ENCODE results near the gene PRDM12. TPM values are rescaled to one million over a fixed set of nuclear protein-coding genes. Genes with fewer than 3 reads are reported as not detected.

The PRDM12 gene
- total RNA-seq, 1 experiment from 2014 or later: 0.34 TPM

GRCh38 chr9:130634801-130635200, 29.6 kb upstream of the PRDM12 start:
- CTCF ChIA-PET: no interaction called here
- no TSS peak for BruUV-seq (replicated peaks)
- H3K27me3 Mint-ChIP-seq (ENCODE audit: insufficient read depth, unreplicated experiment): no peaks in the 10 kb centered on the region
- intact Hi-C loops (cut with micrococcal nuclease; ENCODE audit: unreplicated experiment): no loop called here
- peaks cover 72% of the 10 kb centered on the region for H3K36me3 Mint-ChIP-seq (ENCODE audit: insufficient read depth, unreplicated experiment)
- no peaks in the 10 kb centered on the region for H3K9me3 Mint-ChIP-seq (ENCODE audit: unreplicated experiment)
- POLR2A ChIA-PET: no interaction called here
- H3K27ac Mint-ChIP-seq (ENCODE audit: unreplicated experiment): no peak overlapping the region
- no peaks in the 10 kb centered on the region for H3K4me1 ChIP-seq
- DNase-seq: no peak
- H3K4me3 Mint-ChIP-seq (ENCODE audit: unreplicated experiment): no peak overlapping the region
- TF ChIP-seq, protein P1, sequence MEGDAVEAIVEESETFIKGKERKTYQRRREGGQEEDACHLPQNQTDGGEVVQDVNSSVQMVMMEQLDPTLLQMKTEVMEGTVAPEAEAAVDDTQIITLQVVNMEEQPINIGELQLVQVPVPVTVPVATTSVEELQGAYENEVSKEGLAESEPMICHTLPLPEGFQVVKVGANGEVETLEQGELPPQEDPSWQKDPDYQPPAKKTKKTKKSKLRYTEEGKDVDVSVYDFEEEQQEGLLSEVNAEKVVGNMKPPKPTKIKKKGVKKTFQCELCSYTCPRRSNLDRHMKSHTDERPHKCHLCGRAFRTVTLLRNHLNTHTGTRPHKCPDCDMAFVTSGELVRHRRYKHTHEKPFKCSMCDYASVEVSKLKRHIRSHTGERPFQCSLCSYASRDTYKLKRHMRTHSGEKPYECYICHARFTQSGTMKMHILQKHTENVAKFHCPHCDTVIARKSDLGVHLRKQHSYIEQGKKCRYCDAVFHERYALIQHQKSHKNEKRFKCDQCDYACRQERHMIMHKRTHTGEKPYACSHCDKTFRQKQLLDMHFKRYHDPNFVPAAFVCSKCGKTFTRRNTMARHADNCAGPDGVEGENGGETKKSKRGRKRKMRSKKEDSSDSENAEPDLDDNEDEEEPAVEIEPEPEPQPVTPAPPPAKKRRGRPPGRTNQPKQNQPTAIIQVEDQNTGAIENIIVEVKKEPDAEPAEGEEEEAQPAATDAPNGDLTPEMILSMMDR (IDR thresholded peaks at IDR 0.05; ENCODE audit: insufficient read depth in 1 of 2, low read depth in 1 of 2, low read length in 1 of 2, severe bottlenecking in 1 of 2, unreplicated experiment in 1 of 2): no peak
- H3K9me3 ChIP-seq: no peaks in the 10 kb centered on the region
- no peak overlapping the region for H3K4me3 ChIP-seq (ENCODE audit: low read depth, low read length)
- no peaks in the 10 kb centered on the region for H3K4me1 Mint-ChIP-seq (ENCODE audit: low read depth, unreplicated experiment)
- H3K36me3 ChIP-seq (ENCODE audit: control insufficient read depth, insufficient read depth, low read length): no peaks in the 10 kb centered on the region; the same call in none of the 2 replicates
- H3K27me3 ChIP-seq (replicated peaks; ENCODE audit: control insufficient read depth, insufficient read depth, low read length): no peaks in the 10 kb centered on the region

GRCh38 chr9:130635306-130635705, 29.1 kb upstream of the PRDM12 start:
- Mint-ChIP-seq H3K4me1 (ENCODE audit: low read depth, unreplicated experiment) (no peaks in the 10 kb centered on the region), H3K9me3 (ENCODE audit: unreplicated experiment) (no peaks in the 10 kb centered on the region), H3K36me3 (ENCODE audit: insufficient read depth, unreplicated experiment) (peaks cover 67% of the 10 kb centered on the region), H3K4me3 (ENCODE audit: unreplicated experiment) (no peak overlapping the region), H3K27me3 (ENCODE audit: insufficient read depth, unreplicated experiment) (no peaks in the 10 kb centered on the region), H3K27ac (ENCODE audit: unreplicated experiment) (no peak overlapping the region)
- no peak for DNase-seq
- H3K4me3 ChIP-seq (ENCODE audit: low read depth, low read length): no peak overlapping the region
- no TSS peak for BruUV-seq (replicated peaks)
- intact Hi-C loops (cut with micrococcal nuclease; ENCODE audit: unreplicated experiment): no loop called here
- H3K27me3 ChIP-seq (replicated peaks; ENCODE audit: control insufficient read depth, insufficient read depth, low read length): no peaks in the 10 kb centered on the region
- TF ChIP-seq, protein P1 (IDR thresholded peaks at IDR 0.05; ENCODE audit: insufficient read depth in 1 of 2, low read depth in 1 of 2, low read length in 1 of 2, severe bottlenecking in 1 of 2, unreplicated experiment in 1 of 2): no peak
- no peaks in the 10 kb centered on the region for H3K9me3 ChIP-seq
- H3K4me1 ChIP-seq: no peaks in the 10 kb centered on the region
- H3K36me3 ChIP-seq (ENCODE audit: control insufficient read depth, insufficient read depth, low read length): no peaks in the 10 kb centered on the region; the same call in none of the 2 replicates
- CTCF ChIA-PET: no interaction called here
- POLR2A ChIA-PET: no interaction called here

DNA sequence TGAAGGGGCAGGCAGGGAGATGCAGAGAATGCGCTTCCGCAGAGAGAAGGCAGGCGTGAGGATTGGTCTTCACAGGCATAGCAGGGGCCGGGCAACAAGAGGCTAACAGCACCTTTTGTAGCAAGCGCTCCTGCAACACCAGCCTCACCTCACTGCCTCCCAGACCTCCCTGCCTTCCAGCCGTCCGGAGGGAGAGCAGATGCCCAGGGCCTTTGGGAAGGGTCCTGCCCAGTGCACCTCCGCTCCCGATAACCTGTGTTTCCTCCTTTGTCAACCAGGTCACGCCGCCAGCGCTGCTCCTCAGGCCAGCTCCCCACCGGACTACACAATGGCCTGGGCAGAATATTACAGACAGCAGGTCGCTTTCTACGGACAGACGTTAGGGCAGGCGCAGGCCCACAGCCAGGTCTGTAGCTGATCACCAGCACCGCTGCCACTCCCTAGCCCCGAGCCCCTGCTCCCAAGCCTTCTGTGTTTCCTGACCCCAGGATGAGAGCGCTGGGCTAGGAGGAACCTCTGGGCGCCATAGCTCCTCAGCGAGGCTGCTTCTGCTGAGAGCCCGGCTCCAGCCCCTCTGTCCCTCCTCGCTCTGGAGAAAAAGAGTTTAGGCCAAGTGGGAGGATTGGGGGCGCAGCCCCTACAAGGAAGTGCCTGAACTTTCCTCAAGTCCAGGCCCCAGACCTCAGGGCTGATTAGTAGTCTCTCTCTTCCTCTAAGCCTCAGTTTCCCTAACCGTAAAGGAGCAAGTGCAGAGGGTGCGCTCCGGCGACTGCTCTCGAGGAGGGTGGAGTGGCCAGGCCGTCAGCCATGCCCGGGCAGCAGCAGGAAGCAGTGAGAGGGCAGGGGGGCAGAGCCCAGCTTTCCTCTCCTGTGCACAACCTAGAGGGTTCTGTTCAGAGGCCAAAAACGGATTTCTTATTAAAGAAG, 28.4 kb upstream of the PRDM12 start:
- TF ChIP-seq, protein P1 (IDR thresholded peaks at IDR 0.05; ENCODE audit: insufficient read depth in 1 of 2, low read depth in 1 of 2, low read length in 1 of 2, severe bottlenecking in 1 of 2, unreplicated experiment in 1 of 2): no peak
- Mint-ChIP-seq H3K27me3 (ENCODE audit: insufficient read depth, unreplicated experiment) (no peaks in the 10 kb centered on the region), H3K27ac (ENCODE audit: unreplicated experiment) (no peak overlapping the region), H3K4me1 (ENCODE audit: low read depth, unreplicated experiment) (no peaks in the 10 kb centered on the region), H3K9me3 (ENCODE audit: unreplicated experiment) (no peaks in the 10 kb centered on the region), H3K36me3 (ENCODE audit: insufficient read depth, unreplicated experiment) (peaks cover 64% of the 10 kb centered on the region), H3K4me3 (ENCODE audit: unreplicated experiment) (no peak overlapping the region)
- DNase-seq: no peak
- Histone ChIP-seq H3K27me3 (replicated peaks; ENCODE audit: control insufficient read depth, insufficient read depth, low read length) (no peaks in the 10 kb centered on the region), H3K4me1 (no peaks in the 10 kb centered on the region), H3K4me3 (ENCODE audit: low read depth, low read length) (no peak overlapping the region), H3K9me3 (no peaks in the 10 kb centered on the region), H3K36me3 (ENCODE audit: control insufficient read depth, insufficient read depth, low read length) (no peaks in the 10 kb centered on the region; the same call in none of the 2 replicates)
- POLR2A ChIA-PET: no interaction called here
- CTCF ChIA-PET: interaction anchor here (0.6 kb wide), 2 partner anchors 356 to 1936 kb away, joined by 3 to 4 read pairs; no protein-coding TSS in a partner anchor
- no TSS peak for BruUV-seq (replicated peaks)
- intact Hi-C loops (cut with micrococcal nuclease; ENCODE audit: unreplicated experiment): no loop called here

Data from Caco-2 (cell line).